ENCODE data around the gene AP1B1. TPM values are rescaled to one million over a fixed set of nuclear protein-coding genes. Genes with fewer than 3 reads are reported as not detected.

Gene AP1B1
- total and polyA plus RNA-seq, 4 donors = 32.7 to 97.9 (median 50.0) TPM

- TF ChIP-seq CTCF (IDR thresholded peaks at IDR 0.05; ENCODE audit: control extremely low read depth, extremely low read depth) = no peak
- H3K27ac ChIP-seq (ENCODE audit: low read depth in 1 of 2, low read length in 1 of 2) = no peak overlapping the region
- peaks cover 0 to 6% (median 0%) of the 10 kb centered on the region in 5 donors for H3K4me1 ChIP-seq (ENCODE audit: control insufficient read depth in 5 of 5, insufficient read depth in 5 of 5, low read length in 5 of 5)
- no peak overlapping the region for H3K9ac ChIP-seq (ENCODE audit: insufficient read depth in 1 of 2, low read length in 2 of 2)
- no peak overlapping the region for H3K4me3 ChIP-seq
- ATAC-seq (ENCODE audit: insufficient read depth, low FRiP score) (no peak), DNase-seq (no peak)
- 63 to 69% methylated on average over 2 of the region's 2 CpGs for WGBS, 2 donors
- H3K27me3 ChIP-seq (ENCODE audit: control insufficient read depth in 3 of 3, insufficient read depth in 3 of 3, low read length in 2 of 3) = no peaks in the 10 kb centered on the region
- H3K9me3 ChIP-seq (ENCODE audit: control insufficient read depth in 4 of 4, insufficient read depth in 3 of 4, low read length in 3 of 4) = no peaks in the 10 kb centered on the region
- no peaks in the 10 kb centered on the region for H3K36me3 ChIP-seq (ENCODE audit: control insufficient read depth in 4 of 4, insufficient read depth in 4 of 4, low read length in 4 of 4)
Observed at GRCh38 chr22:29393019-29393608, 4.7 kb upstream of the AP1B1 start.

DNA sequence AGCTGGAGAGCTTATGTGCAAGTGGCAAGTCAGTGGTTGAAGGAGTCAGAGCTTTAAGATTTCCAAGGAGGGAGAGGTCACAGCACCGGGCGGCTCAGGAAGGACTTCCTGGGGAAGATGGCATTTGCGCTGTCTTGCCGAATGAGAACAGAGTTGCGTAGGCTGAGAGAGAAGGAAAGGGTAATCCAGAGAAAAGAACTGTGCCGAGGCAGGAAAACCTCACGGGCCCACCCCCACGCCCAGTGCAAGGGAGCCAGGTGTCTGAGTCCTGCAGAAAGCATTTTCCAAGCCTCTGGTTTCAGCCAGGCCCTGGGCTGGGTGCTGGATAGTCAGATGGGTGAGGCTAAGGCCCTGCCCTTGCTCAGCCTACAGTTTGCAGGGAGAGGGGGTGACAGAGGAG is 3.2 kb upstream of the AP1B1 start:
- no peak overlapping the region for H3K4me3 ChIP-seq
- H3K9ac ChIP-seq (ENCODE audit: insufficient read depth in 1 of 2, low read length in 2 of 2) = no peak overlapping the region
- no peaks in the 10 kb centered on the region for H3K36me3 ChIP-seq (ENCODE audit: control insufficient read depth in 4 of 4, insufficient read depth in 4 of 4, low read length in 4 of 4)
- DNase-seq (no peak), ATAC-seq (ENCODE audit: insufficient read depth, low FRiP score) (no peak)
- H3K9me3 ChIP-seq (ENCODE audit: control insufficient read depth in 4 of 4, insufficient read depth in 3 of 4, low read length in 3 of 4) = no peaks in the 10 kb centered on the region
- no peak overlapping the region for H3K27ac ChIP-seq (ENCODE audit: low read depth in 1 of 2, low read length in 1 of 2)
- peaks cover 0 to 13% (median 3%) of the 10 kb centered on the region in 5 donors for H3K4me1 ChIP-seq (ENCODE audit: control insufficient read depth in 5 of 5, insufficient read depth in 5 of 5, low read length in 5 of 5)
- H3K27me3 ChIP-seq (ENCODE audit: control insufficient read depth in 3 of 3, insufficient read depth in 3 of 3, low read length in 2 of 3) = no peaks in the 10 kb centered on the region
- 64 to 69% methylated on average over 8 of the region's 8 CpGs for WGBS, 2 donors
- TF ChIP-seq CTCF (IDR thresholded peaks at IDR 0.05; ENCODE audit: control extremely low read depth, extremely low read depth) = no peak

DNA sequence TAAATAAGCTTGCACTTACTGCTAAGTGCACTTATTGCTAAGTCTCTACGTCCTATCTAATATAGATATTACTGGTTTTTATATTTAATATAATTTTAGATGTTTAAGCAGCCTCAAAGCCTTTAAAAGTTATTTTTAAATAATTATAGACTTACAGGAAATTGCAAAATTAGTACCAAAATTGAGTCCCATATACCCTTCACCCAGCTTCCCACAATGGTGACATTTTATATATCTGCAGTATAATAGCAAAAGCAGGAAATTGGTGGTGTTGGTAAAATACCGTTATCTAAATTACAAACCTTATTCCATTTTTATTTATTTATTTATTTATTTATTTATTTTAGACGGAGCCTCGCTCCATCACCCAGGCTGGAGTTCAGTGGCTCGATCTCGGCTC is 1.9 kb upstream of the AP1B1 start:
- 93 to 95% methylated on average over 6 of the region's 6 CpGs for WGBS, 2 donors
- no peak for DNase-seq
- Histone ChIP-seq H3K4me1 (ENCODE audit: control insufficient read depth in 5 of 5, insufficient read depth in 5 of 5, low read length in 5 of 5) (peaks cover 0 to 17% (median 3%) of the 10 kb centered on the region in 5 donors), H3K27ac (ENCODE audit: low read depth in 1 of 2, low read length in 1 of 2) (no peak overlapping the region), H3K27me3 (ENCODE audit: control insufficient read depth in 3 of 3, insufficient read depth in 3 of 3, low read length in 2 of 3) (no peaks in the 10 kb centered on the region), H3K9me3 (ENCODE audit: control insufficient read depth in 4 of 4, insufficient read depth in 3 of 4, low read length in 3 of 4) (no peaks in the 10 kb centered on the region), H3K36me3 (ENCODE audit: control insufficient read depth in 4 of 4, insufficient read depth in 4 of 4, low read length in 4 of 4) (no peaks in the 10 kb centered on the region), H3K4me3 (no peak overlapping the region), H3K9ac (ENCODE audit: insufficient read depth in 1 of 2, low read length in 2 of 2) (no peak overlapping the region)
- no peak for ATAC-seq (ENCODE audit: insufficient read depth, low FRiP score)
- no peak for TF ChIP-seq CTCF (IDR thresholded peaks at IDR 0.05; ENCODE audit: control extremely low read depth, extremely low read depth)

DNA sequence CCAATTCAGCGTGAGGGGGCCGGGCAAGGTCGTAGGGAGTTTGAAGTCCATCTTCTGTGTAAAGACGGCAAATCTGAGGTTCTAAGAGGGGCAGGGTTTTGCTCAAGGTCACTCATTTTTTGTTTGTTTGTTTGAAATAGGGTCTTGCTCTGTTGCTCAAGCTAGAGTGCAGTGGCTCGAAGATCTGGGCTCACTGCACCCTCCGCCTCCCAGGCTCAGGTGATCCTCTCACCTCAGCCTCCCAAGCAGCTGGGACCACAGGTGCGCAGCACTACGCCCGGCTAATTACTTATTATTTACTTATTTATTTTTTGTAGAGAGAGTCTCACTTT is 355 bp upstream of the AP1B1 start:
- 19 to 27% methylated on average over 9 of the region's 9 CpGs for whole genome bisulfite sequencing, 2 donors
- no peak for TF ChIP-seq CTCF (IDR thresholded peaks at IDR 0.05; ENCODE audit: control extremely low read depth, extremely low read depth)
- peak overlapping the region; percentile 88 for H3K4me3 ChIP-seq
- H3K9me3 ChIP-seq (ENCODE audit: control insufficient read depth in 4 of 4, insufficient read depth in 3 of 4, low read length in 3 of 4) = no peaks in the 10 kb centered on the region
- DNase-seq (no peak), ATAC-seq (ENCODE audit: insufficient read depth, low FRiP score) (no peak)
- H3K36me3 ChIP-seq (ENCODE audit: control insufficient read depth in 4 of 4, insufficient read depth in 4 of 4, low read length in 4 of 4) = peaks cover 0 to 2% (median under 1%) of the 10 kb centered on the region in 4 donors
- peak overlapping the region; percentile 74 to 83 for H3K27ac ChIP-seq (ENCODE audit: low read depth in 1 of 2, low read length in 1 of 2)
- no peaks in the 10 kb centered on the region for H3K27me3 ChIP-seq (ENCODE audit: control insufficient read depth in 3 of 3, insufficient read depth in 3 of 3, low read length in 2 of 3)
- H3K9ac ChIP-seq (ENCODE audit: insufficient read depth in 1 of 2, low read length in 2 of 2) = peak overlapping the region; percentile 46 to 54
- H3K4me1 ChIP-seq (ENCODE audit: control insufficient read depth in 5 of 5, insufficient read depth in 5 of 5, low read length in 5 of 5) = peaks cover 0 to 17% (median 5%) of the 10 kb centered on the region in 5 donors
